HepG2 (cell line): ENCODE results near the gene MNAT1. TPM values are rescaled to one million over a fixed set of nuclear protein-coding genes. Genes with fewer than 3 reads are reported as not detected.

Source experiments
- ATAC-seq: fragments of 200-7000 bp; cut with Tn5 transposase; 3 replicates; pipeline ENCODE4 v1.9.1; 2020; ENCODE audit warnings: mild to moderate bottlenecking, moderate library complexity
- BruUV-seq: library from RNA; stranded (reverse); fragments of 400-500 nt; replicated peaks from 2 replicates; lab custom pipeline; 2021; lab: Mats Ljungman, UMichigan
- CTCF ChIA-PET: fragments of 300-600 bp; formaldehyde crosslinking; extraction: SDS; loops from one replicate; lab custom pipeline; 2021; ENCODE audit warnings: low total read pairs, inconsistent platforms, low intra/inter-chr PET ratio; lab: Yijun Ruan, JAX
- POLR2A ChIA-PET: fragments of 350-600 bp; sonication (Branson Sonifier 250); formaldehyde crosslinking; loops from one replicate; lab custom pipeline; 2020; ENCODE audit warnings: antibody characterized with exemption, inconsistent platforms; lab: Yijun Ruan, JAX
- DNase-seq: peaks from one replicate; pipeline ENCODE4 v3.0.0-alpha.2; 2015; ENCODE audit warnings: low spot score
- FAIRE-seq: peaks from 3 replicates; lab custom pipeline; 2011; peaks lifted over from hg19 to GRCh38; lab: Jason Lieb, UNC
- H2AFZ ChIP-seq: one replicate; pipeline ENCODE4 v1.6.1; 2011; ENCODE audit warnings: low read length, inconsistent platforms
- H3K27ac ChIP-seq: fragments of 300-600 bp; 3 replicates; pipeline ENCODE4 v1.8.0; 2011; ENCODE audit warnings: mixed run types, mild to moderate bottlenecking, mixed read lengths, low read length, inconsistent platforms; ENCODE audit not compliant: insufficient read depth; ENCODE audit errors: extremely low read length
- H3K27me3 ChIP-seq, 2 experiments: fragments of 200-600 bp in 1 of 2; 2 replicates in 1 of 2; 3 replicates in 1 of 2; pipeline versions ENCODE4 v1.6.0 to v1.8.0; 2011; ENCODE audit warnings: low read length in 2 of 2, mild to moderate bottlenecking in 2 of 2, moderate library complexity in 2 of 2, inconsistent platforms in 1 of 2; ENCODE audit not compliant: insufficient read depth in 2 of 2, control insufficient read depth in 1 of 2
- H3K36me3 ChIP-seq, 2 experiments: fragments of 200-600 bp in 1 of 2; replicated peaks in 1 of 2; 2 replicates in 1 of 2; 3 replicates in 1 of 2; pipeline versions ENCODE4 v1.5.1 to v1.8.0; 2011; ENCODE audit warnings: low read length in 2 of 2, inconsistent platforms in 1 of 2; ENCODE audit not compliant: insufficient read depth in 2 of 2, control insufficient read depth in 1 of 2
- H3K4me1 ChIP-seq: 2 replicates; pipeline ENCODE4 v1.5.1; 2012; ENCODE audit warnings: low read length, inconsistent platforms; ENCODE audit not compliant: insufficient read depth
- H3K4me2 ChIP-seq: 2 replicates; pipeline ENCODE4 v1.6.0; 2011; ENCODE audit warnings: low read depth, low read length, inconsistent platforms
- H3K4me3 ChIP-seq, 3 experiments: fragments of 200-600 bp in 1 of 3; sonication (generic), shearing (Covaris generic) in 1 of 3; replicated peaks in 1 of 3; 2 replicates each; pipeline ENCODE4 v1.5.1; 2011 to 2016; ENCODE audit warnings: low read length in 3 of 3, inconsistent platforms in 2 of 3, low read depth in 2 of 3, mild to moderate bottlenecking in 2 of 3, control low read depth in 1 of 3, mixed read lengths in 1 of 3; ENCODE audit not compliant: insufficient read depth in 1 of 3
- H3K79me2 ChIP-seq: one replicate; pipeline ENCODE4 v1.6.1; 2011; ENCODE audit warnings: low read length, inconsistent platforms; ENCODE audit not compliant: insufficient read depth
- H3K9ac ChIP-seq: 2 replicates; pipeline ENCODE4 v1.6.0; 2011; ENCODE audit warnings: mild to moderate bottlenecking, low read depth, low read length, inconsistent platforms; ENCODE audit not compliant: insufficient read depth
- H3K9me3 ChIP-seq: 2 replicates; pipeline ENCODE4 v1.5.1; 2012; ENCODE audit warnings: mild to moderate bottlenecking, low read length
- H4K20me1 ChIP-seq: 2 replicates; pipeline ENCODE4 v1.6.0; 2011; ENCODE audit warnings: inconsistent platforms, mild to moderate bottlenecking, low read length, moderate library complexity; ENCODE audit not compliant: insufficient read depth
- KAT8 ChIP-seq: IDR thresholded peaks from 2 replicates; pipeline ENCODE4 v1.6.1; 2016; ENCODE audit warnings: missing genetic modification reagents, missing compliant biosample characterization
- SAP130 ChIP-seq: IDR thresholded peaks from 2 replicates; pipeline ENCODE4 v1.6.1; 2016; ENCODE audit warnings: low read depth
- TEAD3 ChIP-seq: optimal IDR thresholded peaks from 2 replicates; pipeline ENCODE3; 2016; ENCODE audit warnings: borderline replicate concordance
- ZNF260 ChIP-seq: sonication (generic); formaldehyde crosslinking; IDR thresholded peaks from 2 replicates; pipeline ENCODE4 v1.4.0; 2020; ENCODE audit warnings: missing genetic modification reagents, low read depth, mild to moderate bottlenecking, borderline replicate concordance
- ZNF318 ChIP-seq: sonication (generic); formaldehyde crosslinking; IDR thresholded peaks from 2 replicates; pipeline ENCODE4 v1.4.0; 2020; ENCODE audit warnings: mild to moderate bottlenecking, missing genetic modification reagents
- ZNF652 ChIP-seq: IDR thresholded peaks from 2 replicates; pipeline ENCODE4 v1.6.1; 2016; ENCODE audit warnings: low read depth, borderline replicate concordance
- WGBS: methylation state at CpG from one replicate; pipeline ENCODE4 v1.1.6; 2017; ENCODE audit warnings: low lambda C conversion rate; 5-methylcytosine and 5-hydroxymethylcytosine counted together
- in situ Hi-C: cut with HindIII; loops from 2 replicates; pipeline ENCODE4 v1.10.0; 2017; ENCODE audit warnings: low pct_unique_long_range_greater_than_20kb; ENCODE audit not compliant: extremely low pct_ligation_motif_present
- intact Hi-C: fragments of 100-400 bp; cut with micrococcal nuclease; formaldehyde crosslinking; loops from one replicate; pipeline ENCODE4 v1.10.0; 2022; ENCODE audit not compliant: unreplicated experiment
- polyA plus RNA-seq, 8 experiments: library from polyadenylated mRNA; depleted of rRNA in 3 of 8; stranded (reverse) in 7 of 8; unstranded in 1 of 8; fragments of >200 nt; fragmentation: Illumina TruSeq in 4 of 8; extraction: Trizol in 4 of 8; gene quantifications; 2 replicates each; pipeline versions ENCODE4 v1.2.1 to v1.2.3, GENCODE V29; 2011 to 2016; ENCODE audit warnings: low read depth in 4 of 8, missing spikeins in 1 of 8, mixed read lengths in 1 of 8; ENCODE audit not compliant: insufficient read depth in 1 of 8
- total RNA-seq, 5 experiments: library from RNA; depleted of rRNA; stranded (reverse); fragments of >200 nt; fragmentation: Illumina TruSeq; extraction: Trizol; gene quantifications; 2 replicates each; pipeline ENCODE4 v1.2.3, GENCODE V29; 2016; ENCODE audit warnings: low read depth in 1 of 5

The MNAT1 gene
- total and polyA plus RNA-seq, 2 of the 13 experiments (the other 11 are each of a cell fraction or from before 2014, with no cell fraction given), result 49.2 to 94.8 TPM

- ChIA-PET CTCF (no interaction called here), POLR2A (interaction anchor here (2.0 kb wide), 1 partner anchor 14 kb away, joined by 11 read pairs; the partner anchor contains the start of gene SIX4)
- Histone ChIP-seq H2AFZ (no peak overlapping the region), H3K9ac (no peak overlapping the region), H3K27ac (peak overlapping the region; percentile 22), H4K20me1 (peaks cover 8% of the 10 kb centered on the region), H3K79me2 (peaks cover 61% of the 10 kb centered on the region), H3K9me3 (no peaks in the 10 kb centered on the region), H3K36me3 (no peaks in the 10 kb centered on the region), H3K4me3 (peak overlapping the region; percentile 86 to 97 (median 95); a peak in 5 of 6 replicates), H3K4me2 (peak overlapping the region; percentile 88), H3K27me3 (no peaks in the 10 kb centered on the region; a peak in 1 of 5 replicates), H3K4me1 (peaks cover 22% of the 10 kb centered on the region)
- intact Hi-C loops, result loop anchor here (5.0 kb wide), 1 partner anchor 516 kb away; no protein-coding TSS in a partner anchor
- FAIRE-seq, result peak; percentile 77
- WGBS, result 5% methylated on average over 4 of the region's 4 CpGs
- peak; percentile 57 for ATAC-seq
- DNase-seq, result peak; percentile 71
- in situ Hi-C loops, result no loop called here
- TF ChIP-seq ZNF318 (CRISPR knock-in tag), result no peak
- TF ChIP-seq SAP130 (CRISPR knock-in tag), result peak; percentile 58
- TF ChIP-seq ZNF652 (CRISPR knock-in tag), result peak; percentile 90
- TF ChIP-seq TEAD3 (CRISPR knock-in tag), result peak; percentile 47
- 0 out of 2 replicates have a peak, but pooled peaks have one; percentile 27 for TF ChIP-seq KAT8 (CRISPR knock-in tag)
- no peak for TF ChIP-seq ZNF260
- no TSS peak for BruUV-seq
Measured at GRCh38 chr14:60736494-60736893, 1.9 kb downstream of the MNAT1 start.
